H9 (cell line): Measurements from ENCODE around the gene ANHX. TPM values are rescaled to one million over a fixed set of nuclear protein-coding genes. Genes with fewer than 3 reads are reported as not detected.

Experiments used
- DNase-seq: peaks from one replicate; pipeline ENCODE4 v3.0.0-alpha.2; 2017
- H2AFZ ChIP-seq: one replicate; pipeline ENCODE4 v1.6.1; 2013; ENCODE audit warnings: mild to moderate bottlenecking, low read length, control low read depth, moderate library complexity
- H2AK5ac ChIP-seq: 2 replicates; pipeline ENCODE4 v1.6.1; 2013; ENCODE audit warnings: low read length, control low read depth, mixed read lengths; ENCODE audit not compliant: insufficient read length
- H2BK120ac ChIP-seq: one replicate; pipeline ENCODE4 v1.6.1; 2013; ENCODE audit warnings: low read depth, mild to moderate bottlenecking, low read length, control low read depth, inconsistent platforms; ENCODE audit not compliant: poor library complexity, severe bottlenecking
- H2BK12ac ChIP-seq: 2 replicates; pipeline ENCODE4 v1.6.1; 2013; ENCODE audit warnings: low read length, control low read depth, mixed read lengths, low read depth; ENCODE audit not compliant: insufficient read length
- H2BK15ac ChIP-seq: 2 replicates; pipeline ENCODE4 v1.6.1; 2013; ENCODE audit warnings: low read depth, low read length, control low read depth
- H2BK20ac ChIP-seq: one replicate; pipeline ENCODE4 v1.6.1; 2013; ENCODE audit warnings: low read depth, mild to moderate bottlenecking, low read length, control low read depth, inconsistent platforms; ENCODE audit not compliant: poor library complexity, severe bottlenecking
- H2BK5ac ChIP-seq: 2 replicates; pipeline ENCODE4 v1.6.1; 2013; ENCODE audit warnings: low read length, control low read depth, mixed read lengths; ENCODE audit not compliant: insufficient read length
- H3K14ac ChIP-seq: 2 replicates; pipeline ENCODE4 v1.6.1; 2013; ENCODE audit warnings: low read length, control low read depth; ENCODE audit not compliant: insufficient read depth
- H3K18ac ChIP-seq: 2 replicates; pipeline ENCODE4 v1.6.1; 2013; ENCODE audit warnings: low read depth, mild to moderate bottlenecking, mixed read lengths, low read length, control low read depth; ENCODE audit not compliant: insufficient read length
- H3K23ac ChIP-seq: 2 replicates; pipeline ENCODE4 v1.6.1; 2013; ENCODE audit warnings: low read length, control low read depth, mixed read lengths, low read depth; ENCODE audit not compliant: insufficient read length
- H3K23me2 ChIP-seq: 2 replicates; pipeline ENCODE4 v1.6.1; 2013; ENCODE audit warnings: low read depth, mild to moderate bottlenecking, mixed read lengths, low read length, control low read depth; ENCODE audit not compliant: insufficient read length, poor library complexity, severe bottlenecking
- H3K27ac ChIP-seq: 2 replicates; pipeline ENCODE4 v1.5.1; 2013; ENCODE audit warnings: low read length, control low read depth, mixed read lengths, low read depth; ENCODE audit not compliant: insufficient read length
- H3K27me3 ChIP-seq: 2 replicates; pipeline ENCODE4 v1.6.1; 2013; ENCODE audit warnings: low read length, control low read depth, inconsistent platforms; ENCODE audit not compliant: insufficient read depth
- H3K4ac ChIP-seq: 2 replicates; pipeline ENCODE4 v1.6.1; 2013; ENCODE audit warnings: low read depth, mild to moderate bottlenecking, control low read depth, inconsistent platforms, low read length, moderate library complexity
- H3K4me1 ChIP-seq: 2 replicates; pipeline ENCODE4 v1.6.1; 2013; ENCODE audit warnings: low read length, control low read depth, inconsistent platforms; ENCODE audit not compliant: insufficient read depth
- H3K4me2 ChIP-seq: 2 replicates; pipeline ENCODE4 v1.6.1; 2013; ENCODE audit warnings: low read length, control low read depth, mixed read lengths; ENCODE audit not compliant: insufficient read length, insufficient read depth
- H3K56ac ChIP-seq: 2 replicates; pipeline ENCODE4 v1.6.1; 2013; ENCODE audit warnings: low read depth, mild to moderate bottlenecking, mixed read lengths, low read length, control low read depth; ENCODE audit not compliant: insufficient read length
- H3K79me1 ChIP-seq: 2 replicates; pipeline ENCODE4 v1.6.1; 2013; ENCODE audit warnings: low read depth, mild to moderate bottlenecking, moderate library complexity, low read length, control low read depth, inconsistent platforms; ENCODE audit not compliant: insufficient read depth, poor library complexity, severe bottlenecking
- H3K79me2 ChIP-seq: 2 replicates; pipeline ENCODE4 v1.6.1; 2013; ENCODE audit warnings: low read length, control low read depth, inconsistent platforms; ENCODE audit not compliant: insufficient read depth
- H3K9ac ChIP-seq: 2 replicates; pipeline ENCODE4 v1.6.1; 2013; ENCODE audit warnings: low read length, control low read depth, mixed read lengths; ENCODE audit not compliant: insufficient read length; ENCODE audit errors: extremely low read depth
- H3K9me3 ChIP-seq: one replicate; pipeline ENCODE4 v1.6.1; 2013; ENCODE audit warnings: low read depth, low read length, inconsistent platforms; ENCODE audit not compliant: control insufficient read depth
- H3T11ph ChIP-seq: one replicate; pipeline ENCODE4 v1.6.1; 2013; ENCODE audit warnings: mild to moderate bottlenecking, low read length, control low read depth, inconsistent platforms
- H4K20me1 ChIP-seq: one replicate; pipeline ENCODE4 v1.6.1; 2013; ENCODE audit not compliant: control insufficient read depth, insufficient read length, insufficient read depth
- H4K5ac ChIP-seq: 2 replicates; pipeline ENCODE4 v1.6.1; 2013; ENCODE audit warnings: low read depth, mild to moderate bottlenecking, mixed read lengths, low read length, control low read depth; ENCODE audit not compliant: insufficient read length
- H4K8ac ChIP-seq: replicated peaks from 2 replicates; pipeline ENCODE4 v1.6.1; 2013; ENCODE audit warnings: low read length, control low read depth, mixed read lengths, low read depth; ENCODE audit not compliant: insufficient read length
- H4K91ac ChIP-seq: 2 replicates; pipeline ENCODE4 v1.6.1; 2013; ENCODE audit warnings: low read depth, mild to moderate bottlenecking, moderate library complexity, mixed read lengths, low read length, control low read depth; ENCODE audit not compliant: insufficient read length
- H3K27ac Mint-ChIP-seq, 3 experiments: 2 replicates in 2 of 3; 3 replicates in 1 of 3; pipeline ENCODE4 v1.8.0; 2020 to 2021; ENCODE audit warnings: mixed read lengths in 3 of 3, mild to moderate bottlenecking in 1 of 3, moderate library complexity in 1 of 3
- H3K27me3 Mint-ChIP-seq: 2 replicates; pipeline ENCODE4 v1.8.0; 2021; ENCODE audit warnings: low read depth, mild to moderate bottlenecking, moderate library complexity, mixed read lengths
- H3K36me3 Mint-ChIP-seq, 3 experiments: 2 replicates in 2 of 3; 3 replicates in 1 of 3; pipeline ENCODE4 v1.8.0; 2020 to 2021; ENCODE audit warnings: low read depth in 3 of 3, mixed read lengths in 3 of 3; ENCODE audit not compliant: insufficient read depth in 1 of 3
- H3K4me1 Mint-ChIP-seq, 2 experiments: 2 replicates each; pipeline ENCODE4 v1.8.0; 2020; ENCODE audit warnings: mixed read lengths in 2 of 2
- H3K4me3 Mint-ChIP-seq, 2 experiments: 2 replicates in 1 of 2; 3 replicates in 1 of 2; pipeline ENCODE4 v1.8.0; 2020 to 2021; ENCODE audit warnings: mild to moderate bottlenecking in 2 of 2, mixed read lengths in 2 of 2, moderate library complexity in 1 of 2
- H3K9me3 Mint-ChIP-seq, 2 experiments: 2 replicates in 1 of 2; 3 replicates in 1 of 2; pipeline ENCODE4 v1.8.0; 2020; ENCODE audit warnings: mild to moderate bottlenecking in 2 of 2, mixed read lengths in 2 of 2, moderate library complexity in 1 of 2
- CTCF ChIP-seq: fragments of 200-600 bp; sonication (generic); conservative IDR thresholded peaks from 3 replicates; pipeline ENCODE4 v1.8.0; 2021; ENCODE audit warnings: antibody characterized with exemption, mild to moderate bottlenecking
- WGBS: extraction: QIAGEN DNeasy Blood & Tissue Kit; methylation state at CpG from one replicate; pipeline ENCODE4 v1.1.7; 2013; ENCODE audit warnings: missing lambda C conversion rate, low lambda C conversion rate, mixed read lengths; ENCODE audit not compliant: insufficient read length; ENCODE audit errors: extremely low coverage; 5-methylcytosine and 5-hydroxymethylcytosine counted together
- total RNA-seq: library from RNA; stranded (reverse); gene quantifications from 2 replicates; pipeline ENCODE4 v1.2.1, GENCODE V29; 2021

Gene ANHX
- total RNA-seq, 1 experiment from 2014 or later: not detected

GRCh38 chr12:133221241-133221640, 14.4 kb downstream of the ANHX start:
- H2BK120ac ChIP-seq: no peak overlapping the region
- H3K27me3 Mint-ChIP-seq: peaks cover 8% of the 10 kb centered on the region
- peaks cover 22 to 41% (median 24%) of the 10 kb centered on the region in 3 experiments; a peak in 6 of 7 replicates for H3K36me3 Mint-ChIP-seq
- WGBS: no CpG with 5 or more reads among the region's 16 CpGs
- TF ChIP-seq CTCF: no peak
- no peak overlapping the region for H2AFZ ChIP-seq
- no peaks in the 10 kb centered on the region for H3K23me2 ChIP-seq
- H3K56ac ChIP-seq: no peak overlapping the region
- H3K9me3 ChIP-seq: peaks cover 82% of the 10 kb centered on the region
- no peak overlapping the region for H2BK15ac ChIP-seq
- no peak overlapping the region for H3K27ac Mint-ChIP-seq
- no peak overlapping the region for H4K8ac ChIP-seq
- peaks cover 90 to 95% of the 10 kb centered on the region in 2 experiments for H3K9me3 Mint-ChIP-seq
- no peaks in the 10 kb centered on the region for H3K4me1 ChIP-seq
- H2AK5ac ChIP-seq: no peak overlapping the region
- H3K79me2 ChIP-seq: no peaks in the 10 kb centered on the region
- no peak overlapping the region for H3K27ac ChIP-seq
- no peak overlapping the region for H2BK20ac ChIP-seq
- no peak for DNase-seq
- no peak overlapping the region for H3T11ph ChIP-seq
- H4K20me1 ChIP-seq: no peaks in the 10 kb centered on the region
- H3K9ac ChIP-seq: no peak overlapping the region
- no peak overlapping the region for H2BK5ac ChIP-seq
- no peak overlapping the region for H3K4ac ChIP-seq
- H3K4me2 ChIP-seq: no peak overlapping the region
- no peak overlapping the region for H3K23ac ChIP-seq
- no peak overlapping the region for H3K14ac ChIP-seq
- H3K27me3 ChIP-seq: no peaks in the 10 kb centered on the region
- H3K79me1 ChIP-seq: no peaks in the 10 kb centered on the region
- H3K4me1 Mint-ChIP-seq: no peaks in the 10 kb centered on the region
- no peak overlapping the region for H2BK12ac ChIP-seq
- H4K5ac ChIP-seq: no peak overlapping the region
- H4K91ac ChIP-seq: no peak overlapping the region
- H3K18ac ChIP-seq: no peak overlapping the region
- no peak overlapping the region for H3K4me3 Mint-ChIP-seq
